GM18909 (cell line): ENCODE results near the gene FGR.

Experiments
- ATAC-seq: cut with Tn5 transposase; IDR thresholded peaks from one replicate; pipeline ENCODE4 v1.9.1; 2021; ENCODE audit warnings: mild to moderate bottlenecking; ENCODE audit not compliant: unreplicated experiment, poor library complexity

FGR gene

DNA sequence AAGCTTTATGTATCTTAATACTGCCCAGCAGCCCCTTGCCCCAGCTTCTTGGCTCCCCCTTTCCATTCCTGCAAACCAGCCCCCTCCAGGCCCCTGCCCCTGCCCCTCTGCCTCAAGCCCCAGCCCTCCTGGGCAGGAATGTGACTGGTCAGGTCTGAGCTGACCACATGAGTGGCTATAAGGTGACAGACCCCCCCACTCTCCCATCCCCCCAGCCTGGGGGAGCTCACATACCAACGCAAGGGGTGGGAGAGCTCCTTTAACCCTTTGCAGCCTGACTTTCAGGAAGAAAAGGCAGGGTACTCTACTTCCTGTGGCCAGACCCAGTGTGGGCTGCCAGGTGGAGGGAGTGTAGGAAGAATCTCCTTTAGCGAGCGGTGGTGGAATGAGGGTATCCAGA is 64.2 kb downstream of the FGR start:
- no peak for ATAC-seq

- no peak for ATAC-seq
Measured at GRCh38 chr1:27570356-27570755, 64.6 kb downstream of the FGR start.

DNA sequence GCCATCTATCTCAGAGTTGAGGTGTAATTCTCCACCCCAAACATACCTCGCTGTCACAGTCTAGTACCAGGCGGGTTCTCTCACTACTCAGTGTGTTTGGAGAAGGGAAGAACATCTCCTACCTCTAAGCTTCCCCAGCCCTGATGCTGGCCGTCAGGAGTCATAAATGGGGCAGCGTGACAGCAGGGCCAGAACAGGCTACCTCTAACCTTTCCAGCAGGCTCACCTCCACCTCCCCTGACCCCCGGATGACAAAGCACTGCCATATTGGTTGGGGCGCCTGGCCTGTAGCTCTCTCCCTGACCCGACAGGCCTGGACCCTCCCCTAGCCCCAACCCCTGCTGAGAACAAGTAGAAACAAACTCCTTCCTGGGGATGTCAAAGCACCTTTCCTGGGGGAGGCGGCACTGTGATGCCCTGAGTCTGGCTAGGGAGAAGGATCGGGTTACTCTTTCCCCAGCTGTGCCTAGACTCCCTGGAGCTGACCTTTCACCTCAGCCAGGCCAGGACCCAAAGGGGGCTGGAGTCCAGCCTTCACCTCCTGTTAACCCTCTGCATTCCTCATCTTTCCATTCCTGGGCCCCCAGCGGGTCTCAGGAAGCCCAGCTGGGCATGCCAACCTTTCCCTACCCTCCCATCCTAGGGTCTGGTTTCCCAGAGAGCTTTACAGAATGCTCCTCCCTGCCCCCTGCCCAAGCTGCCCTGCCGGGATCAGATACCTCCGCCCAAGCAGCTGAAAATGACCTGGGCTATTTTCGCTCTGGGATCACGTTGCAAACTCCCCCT is 65.3 kb downstream of the FGR start:
- no peak for ATAC-seq

- ATAC-seq, result no peak
Measured at GRCh38 chr1:27569088-27569460, 65.9 kb downstream of the FGR start.

DNA sequence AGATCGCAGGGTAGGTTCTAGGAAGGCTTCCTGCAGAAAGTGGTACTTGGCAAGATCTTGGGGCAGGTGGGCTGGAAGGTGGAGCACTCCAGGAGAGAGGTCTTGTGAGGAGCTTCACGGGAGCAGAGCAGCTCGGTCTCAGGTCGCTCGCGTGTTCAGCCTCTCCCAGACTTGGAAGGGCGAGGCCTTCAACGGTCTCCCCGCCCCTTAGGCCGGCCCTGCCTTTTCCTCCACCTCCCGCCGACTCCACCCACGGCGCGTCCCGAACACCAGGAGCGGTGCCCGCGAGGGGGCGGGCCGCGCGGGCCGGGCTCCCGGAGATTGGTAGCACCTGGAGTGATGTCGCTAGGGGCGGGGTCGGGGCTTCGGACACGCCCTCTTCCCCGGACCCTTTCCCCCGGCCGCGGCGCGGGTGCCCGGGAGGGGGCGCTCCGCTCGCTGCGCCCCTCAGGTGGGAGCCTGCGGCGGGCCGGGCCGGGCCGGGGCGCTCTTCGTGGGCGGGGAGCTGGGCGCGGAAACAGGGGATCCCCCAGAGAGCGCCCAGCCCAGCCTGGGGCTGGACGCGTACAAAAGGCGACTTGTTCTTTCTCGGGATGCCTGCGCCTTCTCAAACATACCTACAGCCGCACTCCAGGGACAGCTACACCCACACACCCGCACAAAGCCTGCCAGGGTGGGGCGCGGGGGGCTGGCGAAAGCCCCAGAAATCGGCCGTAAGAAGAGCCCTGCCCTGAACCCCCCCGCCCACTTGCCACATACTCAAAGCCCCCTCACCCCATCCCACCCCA is 66.5 kb downstream of the FGR start:
- peak; percentile 84 for ATAC-seq

DNA sequence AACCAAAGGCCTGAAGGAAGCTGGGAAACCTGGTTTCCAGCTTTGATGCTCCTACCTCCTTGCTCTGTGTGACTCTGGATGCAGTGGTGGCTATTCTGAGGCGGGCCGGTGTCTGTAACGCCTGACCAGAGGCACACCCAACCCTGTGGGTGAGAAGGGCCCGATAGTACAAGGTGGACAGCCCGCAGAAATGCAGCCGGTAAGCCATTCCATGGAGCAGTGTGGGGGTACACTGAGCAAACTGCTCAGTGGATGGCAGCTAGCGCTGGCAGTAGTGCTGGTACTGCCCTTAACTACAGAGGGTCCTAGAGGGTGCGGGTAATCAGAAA is 67.0 kb downstream of the FGR start:
- ATAC-seq, result no peak

GRCh38 chr1:27567146-27567526 is 67.8 kb downstream of the FGR start:
- no peak for ATAC-seq

- no peak for ATAC-seq
Measured at GRCh38 chr1:27566462-27567145, 68.4 kb downstream of the FGR start.

GRCh38 chr1:27564710-27565649 is 70.0 kb downstream of the FGR start:
- ATAC-seq, result no peak

DNA sequence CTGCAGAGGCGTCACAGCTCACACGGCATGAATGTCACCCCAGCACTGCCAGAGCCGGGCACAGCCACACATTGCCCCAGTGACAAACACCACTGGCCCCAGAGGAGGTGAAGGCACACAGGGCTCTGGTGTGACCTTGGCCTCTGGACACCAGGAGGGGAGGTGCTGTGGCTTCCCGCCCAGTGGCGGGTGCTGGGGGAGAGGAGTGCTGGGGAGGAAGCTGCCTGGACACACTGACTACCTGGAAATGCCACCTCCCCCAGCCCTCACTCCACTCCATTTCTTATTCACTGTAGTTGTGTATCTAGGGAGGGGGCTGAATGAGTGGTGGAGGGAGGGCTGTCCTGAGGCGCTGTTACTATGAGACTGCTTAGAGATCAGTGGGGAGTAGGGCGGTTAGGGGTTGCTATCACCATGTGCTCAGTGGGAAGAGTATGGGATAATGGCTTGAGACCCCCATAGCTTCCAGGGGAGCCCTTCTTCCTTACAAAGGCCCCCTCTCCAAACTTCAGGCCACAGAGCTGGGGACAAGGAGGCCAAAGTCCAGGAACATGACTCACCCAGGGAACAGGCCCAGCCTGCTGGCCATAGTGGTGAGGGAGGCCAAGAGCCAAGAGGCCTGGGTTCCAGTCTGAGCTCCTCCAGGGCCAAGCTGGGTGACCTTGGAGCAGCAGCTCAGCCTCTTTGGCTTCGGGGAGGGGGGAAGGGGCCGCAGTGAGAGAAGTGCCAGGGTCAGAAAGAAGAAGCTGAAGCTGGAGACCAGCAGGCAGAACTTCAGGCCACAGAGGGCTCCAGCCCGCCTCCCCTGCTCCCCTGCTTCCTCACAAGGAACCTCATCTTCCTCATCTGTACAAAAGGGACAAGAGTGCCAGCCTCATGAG is 71.2 kb downstream of the FGR start:
- ATAC-seq, result no peak

DNA sequence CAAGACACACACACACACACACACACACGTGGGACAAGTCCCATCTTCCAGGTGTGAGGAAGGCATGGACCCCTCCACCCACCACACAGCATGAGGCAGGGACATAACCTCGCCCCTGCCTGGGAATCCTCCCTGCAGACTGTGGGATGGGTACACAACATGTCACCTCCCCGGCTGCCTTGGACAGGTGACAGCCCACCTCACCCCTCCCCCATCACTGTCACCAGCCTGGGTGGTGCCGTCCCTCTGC is 71.7 kb downstream of the FGR start:
- ATAC-seq, result no peak

GRCh38 chr1:27562534-27563340 is 72.2 kb downstream of the FGR start:
- ATAC-seq, result no peak
